HG02610 (cell line): ENCODE results near the gene LRGUK.
A peak's percentile ranks its signal among the peaks of the same experiment; 100 is the strongest.

Source experiments
- ATAC-seq: cut with Tn5 transposase; IDR thresholded peaks from one replicate; pipeline ENCODE4 v1.9.1; 2021; ENCODE audit warnings: mild to moderate bottlenecking, moderate library complexity; ENCODE audit not compliant: unreplicated experiment

Gene LRGUK

GRCh38 chr7:134126596-134126965 lies 559 bp upstream of the LRGUK start:
- ATAC-seq = no peak

- no peak for ATAC-seq
Measured at GRCh38 chr7:134128829-134129228, 1.7 kb downstream of the LRGUK start.

GRCh38 chr7:134129856-134130523 lies 2.9 kb downstream of the LRGUK start:
- ATAC-seq = no peak

DNA sequence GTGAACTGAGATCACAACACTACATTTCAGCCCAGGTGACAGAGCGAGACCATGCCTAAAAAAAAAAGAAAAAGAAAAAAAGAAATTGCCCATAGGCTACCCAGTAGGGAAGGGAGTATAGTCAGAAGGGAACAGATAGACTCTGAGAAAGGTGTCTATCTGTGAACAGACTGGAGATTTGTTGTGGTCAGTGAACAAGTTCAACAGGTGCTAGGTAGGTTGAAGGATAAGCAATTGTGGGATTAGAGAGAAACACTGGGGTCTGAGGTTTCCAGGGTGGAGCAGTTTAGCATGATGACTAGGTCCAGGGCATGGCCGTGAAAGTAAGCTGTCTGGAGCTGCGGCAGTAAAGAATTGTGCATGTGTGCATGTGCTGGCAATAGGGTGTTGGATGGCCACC lies 6.9 kb downstream of the LRGUK start:
- no peak for ATAC-seq

GRCh38 chr7:134140889-134141867 lies 14.0 kb downstream of the LRGUK start:
- peak; percentile 87 for ATAC-seq

DNA sequence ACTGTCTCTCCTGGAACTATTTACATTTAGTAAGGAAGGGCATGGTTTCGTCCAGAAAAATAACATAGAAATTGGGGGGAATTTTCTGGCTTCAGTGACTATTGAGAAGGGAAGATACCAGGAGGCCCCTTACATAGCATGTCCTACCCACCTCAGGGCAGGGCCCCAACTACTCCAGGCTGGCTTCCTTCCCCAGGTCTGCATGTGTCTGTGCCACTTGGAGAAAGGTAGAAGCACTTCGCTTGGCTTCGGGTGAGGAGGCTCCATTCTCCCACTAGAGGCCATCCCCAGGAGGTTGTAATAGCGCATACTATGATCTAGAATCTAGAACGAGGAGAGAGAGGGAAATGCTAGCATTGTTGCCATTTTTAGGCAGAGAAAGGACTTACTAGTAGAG lies 14.7 kb downstream of the LRGUK start:
- no peak for ATAC-seq

DNA sequence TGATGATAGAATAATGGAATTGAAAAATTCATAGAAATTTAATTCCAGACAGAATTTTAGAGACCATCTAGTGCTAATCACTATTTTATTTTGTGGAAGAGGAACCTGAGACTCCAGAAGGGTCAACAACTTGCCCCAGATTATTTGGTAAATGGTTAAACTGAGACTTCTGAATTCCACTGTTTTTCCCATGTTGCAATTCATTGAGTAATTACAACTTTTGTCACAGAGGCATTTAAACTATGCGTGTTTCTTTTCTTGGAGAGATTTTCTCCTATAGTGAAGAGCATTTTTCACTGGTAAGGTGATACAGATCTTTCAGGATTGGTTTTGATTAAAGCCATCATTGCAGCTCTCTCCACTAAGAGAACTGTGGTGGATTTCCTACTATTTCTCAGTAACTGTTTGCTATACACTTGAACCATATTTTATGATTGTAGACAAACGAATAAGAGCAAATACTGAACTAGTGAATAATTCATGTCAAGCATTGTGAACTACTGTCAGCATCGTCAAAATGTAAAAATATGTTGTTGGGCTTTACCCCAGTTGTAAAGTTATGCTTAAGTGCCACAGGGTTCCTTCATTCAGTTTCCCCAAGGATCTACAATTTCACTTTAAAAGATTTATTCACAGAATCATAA lies 26.5 kb downstream of the LRGUK start:
- ATAC-seq = no peak

DNA sequence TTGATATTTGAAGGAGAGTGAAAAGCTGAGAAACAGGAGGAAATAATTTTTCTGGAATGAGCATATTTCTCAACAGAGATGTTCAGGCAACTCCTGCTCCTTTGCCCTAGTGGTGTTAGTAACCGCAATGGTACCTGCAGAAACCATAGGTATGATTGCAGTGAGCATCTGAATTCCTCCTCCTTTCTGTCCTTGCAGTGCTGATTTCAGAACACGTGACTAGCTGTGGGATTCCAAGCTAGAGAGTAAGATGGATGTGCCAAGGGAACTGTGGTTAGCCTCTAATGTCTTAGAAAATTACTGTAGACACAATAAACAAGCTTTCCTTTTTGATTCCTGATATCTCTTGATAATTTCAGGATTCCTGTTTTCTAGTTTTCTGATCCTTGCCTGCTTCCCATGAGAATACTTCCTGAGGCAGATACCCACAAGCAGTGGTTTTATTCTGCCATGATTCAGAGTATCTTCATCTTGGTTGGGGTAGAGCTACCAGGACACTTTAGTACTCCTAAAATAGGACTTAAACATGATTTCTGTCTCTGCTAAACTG lies 27.5 kb downstream of the LRGUK start:
- ATAC-seq = no peak

- peak; percentile 50 for ATAC-seq
Measured at GRCh38 chr7:134155206-134155605, 28.1 kb downstream of the LRGUK start.

GRCh38 chr7:134155871-134156270 lies 28.7 kb downstream of the LRGUK start:
- no peak for ATAC-seq

DNA sequence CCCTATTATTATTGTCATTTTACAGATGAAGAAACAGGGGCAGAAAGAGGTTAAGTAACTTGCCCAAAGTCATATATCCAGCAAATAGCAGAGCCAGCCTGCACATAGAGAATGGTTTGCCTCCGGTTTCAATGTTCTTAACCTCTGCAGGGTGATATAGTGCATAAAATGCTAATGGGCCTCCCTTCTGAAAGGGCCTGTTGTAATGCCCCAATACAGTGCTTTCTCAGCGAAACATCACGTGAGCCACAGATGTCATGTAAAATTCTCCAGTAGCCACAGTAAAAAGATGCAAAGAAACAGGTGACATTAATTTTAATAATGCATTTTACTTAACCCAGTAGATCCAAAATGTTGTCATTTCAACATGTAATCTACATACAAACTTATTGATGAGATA lies 38.1 kb downstream of the LRGUK start:
- no peak for ATAC-seq

- ATAC-seq = no peak
Measured at GRCh38 chr7:134167250-134167649, 40.1 kb downstream of the LRGUK start.

GRCh38 chr7:134167841-134168240 lies 40.7 kb downstream of the LRGUK start:
- ATAC-seq = no peak

DNA sequence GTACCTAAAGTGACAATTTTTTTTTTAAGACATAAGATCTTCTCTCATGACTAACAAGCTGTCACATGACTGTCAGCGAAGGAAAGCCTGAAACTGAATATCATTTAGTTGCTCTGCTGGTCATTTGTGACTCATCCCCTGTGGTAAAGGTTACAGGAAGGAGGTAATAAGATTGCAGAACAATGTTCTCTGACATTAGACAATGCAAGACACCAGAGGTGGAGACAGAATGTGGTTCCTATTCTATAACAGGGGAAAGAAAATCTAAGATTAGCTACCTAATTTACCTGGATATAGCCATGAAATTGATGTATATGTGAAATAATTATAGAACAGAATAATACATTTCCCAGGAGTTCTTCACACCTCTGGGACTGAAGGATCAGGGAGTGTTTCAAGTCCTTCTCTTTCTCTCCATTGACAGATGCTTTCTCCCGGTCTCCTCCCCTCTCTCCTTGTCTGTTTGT lies 47.7 kb downstream of the LRGUK start:
- peak; percentile 100 for ATAC-seq

DNA sequence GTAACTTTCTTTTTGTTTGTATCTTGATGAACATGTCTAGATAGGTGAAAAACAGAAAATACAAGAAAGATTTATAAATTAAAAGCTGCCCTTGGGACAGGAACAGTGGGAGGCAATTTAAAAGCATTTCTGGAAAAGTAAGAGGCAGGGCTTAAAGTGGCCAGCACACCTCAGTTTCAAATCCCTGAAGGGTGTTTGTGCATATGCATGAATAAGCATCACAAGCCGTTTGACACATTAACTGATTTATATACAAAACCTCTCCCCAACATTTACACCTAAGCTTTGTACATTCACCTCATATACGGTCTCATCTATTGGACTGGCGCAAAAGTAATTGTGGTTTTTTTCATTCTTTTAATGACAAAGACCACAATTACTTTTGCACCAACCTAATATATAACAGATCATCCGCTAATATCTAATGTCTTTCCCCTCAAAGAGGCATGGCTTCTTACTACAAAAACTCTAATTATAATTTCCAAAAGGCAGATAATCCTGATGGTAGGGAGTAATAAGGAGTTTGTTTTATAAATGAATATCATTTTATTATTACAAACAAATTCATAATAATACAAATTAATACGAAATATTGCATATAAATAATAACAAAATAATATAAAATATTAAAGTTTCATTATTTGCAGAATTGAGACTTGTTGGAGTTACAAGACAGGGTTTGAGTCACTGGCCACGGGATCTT lies 48.3 kb downstream of the LRGUK start:
- no peak for ATAC-seq

GRCh38 chr7:134176037-134176350 lies 48.9 kb downstream of the LRGUK start:
- no peak for ATAC-seq

GRCh38 chr7:134179036-134180011 lies 52.2 kb downstream of the LRGUK start:
- no peak for ATAC-seq

- ATAC-seq = no peak
Measured at GRCh38 chr7:134180376-134180775, 53.2 kb downstream of the LRGUK start.

DNA sequence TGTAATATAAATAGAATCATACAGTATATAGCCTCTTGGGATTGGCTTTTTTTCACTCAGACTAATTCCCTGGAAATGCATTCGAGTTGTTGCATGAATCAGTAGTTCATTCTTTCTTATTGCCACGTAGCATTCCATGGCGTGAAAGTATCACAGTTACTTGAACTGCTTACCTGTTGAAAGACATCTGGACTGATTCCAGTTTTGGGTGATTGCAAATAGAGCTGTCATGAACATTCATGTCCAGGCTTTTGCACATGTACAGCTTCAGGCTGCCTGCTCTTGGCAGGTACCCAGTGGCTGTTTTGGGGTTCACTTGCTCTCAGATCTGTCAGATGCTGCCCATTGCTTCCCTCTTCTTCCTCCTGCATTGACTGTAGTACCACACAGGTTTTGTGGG lies 54.9 kb downstream of the LRGUK start:
- no peak for ATAC-seq

- ATAC-seq = no peak
Measured at GRCh38 chr7:134184767-134185166, 57.6 kb downstream of the LRGUK start.
